ENCODE measurements around the gene PLA2G4B. TPM values are rescaled to one million over a fixed set of nuclear protein-coding genes. Genes with fewer than 3 reads are reported as not detected.

PLA2G4B gene
- total and polyA plus RNA-seq, 2 of the 8 experiments (the other 6 are each of a cell fraction or from before 2014, with no cell fraction given): 4.2 to 9.2 TPM

GRCh38 chr15:41790169-41790568 lies 48.5 kb upstream of the PLA2G4B start (continued):
- TF ChIP-seq ATF3 (IDR thresholded peaks at IDR 0.05; ENCODE audit: insufficient read depth, low read depth, low read length) (no peak), BRCA1 (IDR thresholded peaks at IDR 0.05; ENCODE audit: low read depth, low read length) (no peak), BCL11A (IDR thresholded peaks at IDR 0.05; ENCODE audit: low read depth in 2 of 2, low read length in 2 of 2) (no peak), TAF1 (IDR thresholded peaks at IDR 0.05; ENCODE audit: low read depth, low read length) (no peak), SRF (IDR thresholded peaks at IDR 0.05; ENCODE audit: low read depth, low read length) (no peak), SIRT6 (IDR thresholded peaks at IDR 0.05; ENCODE audit: low read length) (no peak), CHD1 (IDR thresholded peaks at IDR 0.05; ENCODE audit: low read depth, low read length) (no peak)
